Measurements from ENCODE around the gene ABCG1. TPM values are rescaled to one million over a fixed set of nuclear protein-coding genes. Genes with fewer than 3 reads are reported as not detected.

ABCG1 gene
- total RNA-seq, 1 donor from 2014 or later: 74.9 TPM

GRCh38 chr21:42317826-42318746 lies 99.1 kb downstream of the ABCG1 start:
- H3K4me3 ChIP-seq: no peak overlapping the region
- DNase-seq (no peak), ATAC-seq (no peak)
- TF ChIP-seq CTCF (IDR thresholded peaks at IDR 0.05): no peak
- peaks cover 14% of the 10 kb centered on the region for H3K4me1 ChIP-seq
- no peaks in the 10 kb centered on the region for H3K36me3 ChIP-seq
- H3K9me3 ChIP-seq: no peaks in the 10 kb centered on the region
- intact Hi-C loops (cut with DNase I): no loop called here
- H3K27ac ChIP-seq: no peak overlapping the region
- no peaks in the 10 kb centered on the region for H3K27me3 ChIP-seq (ENCODE audit: low read depth)

GRCh38 chr21:42319376-42319775 lies 100.4 kb downstream of the ABCG1 start:
- no peak for DNase-seq
- intact Hi-C loops (cut with DNase I): no loop called here
- Histone ChIP-seq H3K4me1 (peaks cover 8% of the 10 kb centered on the region), H3K4me3 (no peak overlapping the region), H3K27ac (no peak overlapping the region), H3K27me3 (ENCODE audit: low read depth) (no peaks in the 10 kb centered on the region), H3K36me3 (no peaks in the 10 kb centered on the region), H3K9me3 (no peaks in the 10 kb centered on the region)
- TF ChIP-seq CTCF (IDR thresholded peaks at IDR 0.05): no peak
- peak; percentile 65 to 68 for ATAC-seq

- intact Hi-C loops (cut with DNase I): no loop called here
- DNase-seq: no peak
These were observed 101.1 kb downstream of the ABCG1 start for GRCh38 chr21:42319851-42320572.

GRCh38 chr21:42320791-42321190 lies 101.9 kb downstream of the ABCG1 start:
- H3K27me3 ChIP-seq (ENCODE audit: low read depth): no peaks in the 10 kb centered on the region
- no peaks in the 10 kb centered on the region for H3K9me3 ChIP-seq
- DNase-seq: no peak
- no peak overlapping the region for H3K4me3 ChIP-seq
- no peak for TF ChIP-seq CTCF (IDR thresholded peaks at IDR 0.05)
- intact Hi-C loops (cut with DNase I): no loop called here
- H3K27ac ChIP-seq: no peak overlapping the region
- H3K4me1 ChIP-seq: peaks cover 8% of the 10 kb centered on the region
- H3K36me3 ChIP-seq: no peaks in the 10 kb centered on the region
- no peak for ATAC-seq

More at GRCh38 chr21:42319851-42320572, 101.1 kb downstream of the ABCG1 start:
- no peaks in the 10 kb centered on the region for H3K36me3 ChIP-seq
- peaks cover 8% of the 10 kb centered on the region for H3K4me1 ChIP-seq
- H3K4me3 ChIP-seq: no peak overlapping the region
- peak; percentile 42 to 63 for ATAC-seq
- H3K27me3 ChIP-seq (ENCODE audit: low read depth): no peaks in the 10 kb centered on the region
- no peak for TF ChIP-seq CTCF (IDR thresholded peaks at IDR 0.05)
- no peaks in the 10 kb centered on the region for H3K9me3 ChIP-seq
- H3K27ac ChIP-seq: no peak overlapping the region

- TF ChIP-seq CTCF (IDR thresholded peaks at IDR 0.05): no peak
- intact Hi-C loops (cut with DNase I): no loop called here
- Histone ChIP-seq H3K36me3 (no peaks in the 10 kb centered on the region), H3K4me1 (peaks cover 8% of the 10 kb centered on the region), H3K27ac (no peak overlapping the region), H3K9me3 (no peaks in the 10 kb centered on the region), H3K4me3 (no peak overlapping the region), H3K27me3 (ENCODE audit: low read depth) (no peaks in the 10 kb centered on the region)
- DNase-seq: no peak
- ATAC-seq: no peak
These were observed 102.3 kb downstream of the ABCG1 start for GRCh38 chr21:42321231-42321630.
